Activated CD4-positive, alpha-beta memory T cell treated with anti-CD3 and anti-CD28 coated beads for 36 hours (primary cell): ENCODE measurements around the gene C16orf54. TPM values are rescaled to one million over a fixed set of nuclear protein-coding genes. Genes with fewer than 3 reads are reported as not detected.
"Not testable (repeated sequence)": the region's sequence is repeated elsewhere in the genome, so short reads cannot be mapped to it uniquely, and the experiment has no call there.

Experiments
- CTCF ChIA-PET: fragments of 350-600 bp; sonication (Branson Sonifier 250); formaldehyde crosslinking; loops from one replicate; lab custom pipeline; 2021; ENCODE audit warnings: antibody characterized with exemption, inconsistent platforms; lab: Charles Lee
- POLR2A ChIA-PET: fragments of 350-600 bp; sonication (Branson Sonifier 250); formaldehyde crosslinking; loops from one replicate; lab custom pipeline; 2021; ENCODE audit warnings: antibody characterized with exemption; lab: Charles Lee
- DNase-seq: peaks from one replicate; pipeline ENCODE4 v3.0.0-alpha.2; 2020
- H3K27ac Mint-ChIP-seq: one replicate; pipeline ENCODE4 v1.8.0; 2021; ENCODE audit warnings: mixed read lengths
- H3K27me3 Mint-ChIP-seq: one replicate; pipeline ENCODE4 v1.8.0; 2021; ENCODE audit warnings: mixed read lengths
- H3K36me3 Mint-ChIP-seq: one replicate; pipeline ENCODE4 v1.8.0; 2021; ENCODE audit warnings: mixed read lengths
- H3K4me1 Mint-ChIP-seq: one replicate; pipeline ENCODE4 v1.8.0; 2021; ENCODE audit warnings: low read depth, mixed read lengths
- H3K4me3 Mint-ChIP-seq: one replicate; pipeline ENCODE4 v1.8.0; 2021; ENCODE audit warnings: mild to moderate bottlenecking, mixed read lengths
- H3K9me3 Mint-ChIP-seq: one replicate; pipeline ENCODE4 v1.8.0; 2021; ENCODE audit warnings: mixed read lengths
- intact Hi-C: fragments of 100-400 bp; cut with micrococcal nuclease; formaldehyde crosslinking; loops from one replicate; pipeline ENCODE4 v1.15.1; 2023
- total RNA-seq, 2 experiments: library from RNA; stranded (reverse); gene quantifications; one replicate each; pipeline ENCODE4 v1.2.3, GENCODE V29; 2021

Gene C16orf54
- total RNA-seq, 2 experiments from 2014 or later: 25.2 to 26.2 TPM

DNA sequence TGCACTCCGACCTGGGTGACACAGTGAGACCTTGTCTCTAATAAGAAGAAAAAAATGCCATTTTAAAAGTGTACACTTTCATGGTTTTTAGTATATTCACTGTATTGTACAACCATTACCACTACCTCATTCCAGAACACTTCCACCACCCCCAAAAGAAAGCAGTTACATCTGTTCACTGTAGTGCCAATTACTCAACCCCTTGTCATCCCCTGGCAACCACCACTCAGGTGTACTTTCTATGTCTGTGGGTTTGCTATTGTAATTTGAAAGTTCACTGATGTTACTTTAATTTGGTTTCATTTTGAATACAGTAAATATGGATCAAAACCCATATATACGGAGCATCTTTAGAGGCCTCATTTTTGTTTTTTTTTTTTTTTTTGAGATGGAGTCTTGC lies 38.4 kb upstream of the C16orf54 start:
- DNase-seq: peak; percentile 70
- peak overlapping the region; percentile 13 for H3K4me3 Mint-ChIP-seq
- no peaks in the 10 kb centered on the region for H3K27me3 Mint-ChIP-seq
- ChIA-PET CTCF (interaction anchor here (0.8 to 3.4 kb wide), 19 partner anchors 9 to 93 kb away, joined by 3 to 35 read pairs (median 6); partner anchors contain the start of genes C16orf54 and PAGR1), POLR2A (interaction anchor here (3.0 kb wide), 1 partner anchor 24 kb away, joined by 7 read pairs; no protein-coding TSS in a partner anchor)
- H3K27ac Mint-ChIP-seq: peak overlapping the region; percentile 40
- H3K36me3 Mint-ChIP-seq: no peaks in the 10 kb centered on the region
- intact Hi-C loops: loop anchor here (1.0 to 5.0 kb wide), 3 partner anchors 37 to 82 kb away; partner anchors contain the start of gene C16orf54
- peaks cover 26% of the 10 kb centered on the region for H3K4me1 Mint-ChIP-seq
- H3K9me3 Mint-ChIP-seq: no peaks in the 10 kb centered on the region

DNA sequence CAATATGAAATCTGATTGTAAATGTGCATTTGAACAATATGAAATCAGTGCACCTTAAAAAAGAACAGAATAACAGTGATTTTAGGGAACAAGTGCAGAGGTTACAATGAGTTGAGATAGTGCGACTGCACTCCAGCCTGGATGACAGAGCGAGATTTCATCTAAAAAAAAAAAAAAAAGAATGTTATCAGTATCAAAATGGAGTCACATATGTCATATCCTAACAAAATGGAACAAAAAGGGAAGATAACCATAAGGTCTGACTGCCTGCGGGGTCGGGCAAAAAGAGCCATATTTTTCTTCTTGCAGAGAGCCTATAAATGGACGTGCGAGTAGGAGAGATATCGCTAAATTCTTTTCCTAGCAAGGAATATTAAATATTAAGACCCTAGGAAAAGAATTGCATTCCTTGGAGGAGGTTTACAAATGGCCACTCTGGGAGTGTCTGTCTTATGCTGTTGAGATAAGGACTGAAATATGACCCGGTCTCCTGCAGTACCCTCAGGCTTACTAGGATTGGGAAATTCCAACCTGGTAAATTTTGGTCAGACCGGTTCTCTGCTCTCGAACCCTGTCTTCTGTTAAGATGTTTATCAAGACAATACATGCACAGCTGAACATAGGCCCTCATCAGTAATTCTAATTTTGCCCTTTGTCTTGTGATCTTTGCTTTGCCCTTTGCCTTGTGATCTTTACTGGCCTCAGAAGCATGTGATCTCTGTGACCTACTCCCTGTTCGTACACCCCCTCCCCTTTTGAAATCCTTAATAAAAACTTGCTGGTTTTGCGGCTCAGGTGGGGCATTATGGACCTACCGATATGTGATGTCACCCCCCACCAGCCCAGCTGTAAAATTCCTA lies 37.5 kb upstream of the C16orf54 start:
- POLR2A ChIA-PET: interaction anchor here (3.0 kb wide), 1 partner anchor 25 kb away, joined by 7 read pairs; no protein-coding TSS in a partner anchor
- CTCF ChIA-PET: interaction anchor here (2.7 to 3.4 kb wide), 3 partner anchors 28 to 92 kb away, joined by 20 to 35 read pairs (median 25); no protein-coding TSS in a partner anchor
- not testable (repeated sequence) for DNase-seq, H3K4me3 Mint-ChIP-seq, H3K9me3 Mint-ChIP-seq, H3K36me3 Mint-ChIP-seq, H3K27me3 Mint-ChIP-seq, H3K27ac Mint-ChIP-seq
- H3K4me1 Mint-ChIP-seq: peaks cover 23% of the 10 kb centered on the region
- intact Hi-C loops: loop anchor here (5.0 kb wide), 1 partner anchor 36 kb away; the partner anchor contains the start of gene C16orf54

GRCh38 chr16:29779474-29779873 lies 33.7 kb upstream of the C16orf54 start:
- no peak overlapping the region for H3K27ac Mint-ChIP-seq
- intact Hi-C loops: no loop called here
- H3K9me3 Mint-ChIP-seq: no peaks in the 10 kb centered on the region
- peaks cover 9% of the 10 kb centered on the region for H3K4me1 Mint-ChIP-seq
- ChIA-PET POLR2A (interaction anchor here (1.5 kb wide), 1 partner anchor 11 kb away, joined by 4 read pairs; the partner anchor contains the start of gene KIF22), CTCF (interaction anchor here (0.6 kb wide), 1 partner anchor 28 kb away, joined by 3 read pairs; no protein-coding TSS in a partner anchor)
- no peak overlapping the region for H3K4me3 Mint-ChIP-seq
- H3K36me3 Mint-ChIP-seq: no peaks in the 10 kb centered on the region
- H3K27me3 Mint-ChIP-seq: no peaks in the 10 kb centered on the region
- no peak for DNase-seq

DNA sequence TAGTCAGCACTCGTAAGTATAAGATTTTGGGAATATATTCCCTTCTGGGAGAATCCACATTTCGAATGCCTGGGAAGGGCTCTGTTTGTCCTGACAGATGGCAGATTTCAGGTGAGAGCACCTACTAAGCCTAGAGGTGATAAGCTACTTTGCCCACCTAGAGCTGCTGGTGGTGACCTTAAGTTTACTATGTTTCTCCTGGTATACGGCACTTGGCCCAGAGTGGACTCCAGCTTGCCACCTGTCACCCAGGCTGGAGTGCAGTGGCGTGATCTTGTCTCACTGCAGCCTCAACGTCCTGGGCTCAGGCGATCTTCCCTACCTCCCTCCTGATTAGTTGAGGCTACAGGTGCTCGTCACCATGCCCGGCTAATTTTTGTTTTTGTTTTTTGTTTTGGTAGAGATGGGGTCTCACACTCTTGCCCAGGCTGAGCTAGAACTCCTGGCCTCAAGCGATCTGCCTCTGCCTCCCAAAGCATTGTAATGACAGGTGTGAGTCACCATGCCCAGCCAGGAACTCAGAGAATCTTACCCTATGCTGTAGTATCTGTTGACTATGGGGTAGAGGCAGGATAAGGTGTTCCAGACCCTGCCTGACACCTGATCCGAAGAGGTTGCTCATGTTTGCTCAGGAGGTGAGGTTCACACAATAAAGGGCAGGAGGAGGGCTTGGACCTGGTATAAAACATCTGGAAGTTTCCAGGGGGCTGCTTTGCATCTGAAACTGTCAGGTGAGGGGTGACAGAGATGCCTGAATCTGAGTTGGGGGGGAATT lies 32.0 kb upstream of the C16orf54 start, which contains the start of gene ZG16:
TSS of gene ZG16 (plus strand) at position 681 of the 775 bp plus-strand sequence. CDS start 1,011 bp downstream, outside the sequence.
- ChIA-PET POLR2A (no interaction called here), CTCF (interaction anchor here (1.5 kb wide), 1 partner anchor 8 kb away, joined by 6 read pairs; no protein-coding TSS in a partner anchor)
- no peaks in the 10 kb centered on the region for H3K36me3 Mint-ChIP-seq
- H3K9me3 Mint-ChIP-seq: no peaks in the 10 kb centered on the region
- intact Hi-C loops: no loop called here
- no peak within 1 kb of the TSS for H3K4me3 Mint-ChIP-seq
- no peaks in the 10 kb centered on the region for H3K4me1 Mint-ChIP-seq
- no peak within 1 kb of the TSS for H3K27ac Mint-ChIP-seq
- H3K27me3 Mint-ChIP-seq: no peaks in the 10 kb centered on the region
- no peak for DNase-seq

- no peak for DNase-seq
- no peaks in the 10 kb centered on the region for H3K9me3 Mint-ChIP-seq
- H3K4me1 Mint-ChIP-seq: peaks cover 2% of the 10 kb centered on the region
- no peaks in the 10 kb centered on the region for H3K27me3 Mint-ChIP-seq
- no peak overlapping the region for H3K4me3 Mint-ChIP-seq
- no peaks in the 10 kb centered on the region for H3K36me3 Mint-ChIP-seq
- no peak overlapping the region for H3K27ac Mint-ChIP-seq
- ChIA-PET CTCF (interaction anchor here (1.5 kb wide), 2 partner anchors 10 to 75 kb away, joined by 3 to 6 read pairs; no protein-coding TSS in a partner anchor), POLR2A (no interaction called here)
- intact Hi-C loops: no loop called here
Measured at GRCh38 chr16:29775742-29776408, 30.1 kb upstream of the C16orf54 start.

DNA sequence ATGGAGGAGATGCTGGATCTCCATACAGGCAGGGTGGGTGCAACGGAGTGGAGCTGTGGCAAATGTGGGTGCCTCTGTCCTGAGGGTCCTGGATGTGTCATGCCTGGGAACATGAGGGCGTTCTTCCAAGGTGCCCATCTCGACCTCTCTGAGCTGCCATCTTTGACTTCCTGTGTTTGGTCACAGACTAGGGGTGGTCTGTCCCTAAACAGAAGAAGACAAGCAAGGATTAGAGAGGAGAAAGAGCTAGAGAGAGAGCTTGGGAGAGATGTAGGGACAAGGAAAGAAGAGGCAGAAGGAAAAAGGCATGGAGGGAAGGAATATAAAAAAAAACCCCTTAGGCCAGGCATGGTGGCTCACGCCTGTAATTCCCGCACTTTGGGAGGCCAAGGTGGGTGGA lies 28.9 kb upstream of the C16orf54 start:
- Mint-ChIP-seq H3K4me1 (peaks cover 2% of the 10 kb centered on the region), H3K27me3 (no peaks in the 10 kb centered on the region), H3K36me3 (no peaks in the 10 kb centered on the region), H3K9me3 (no peaks in the 10 kb centered on the region), H3K4me3 (no peak overlapping the region), H3K27ac (no peak overlapping the region)
- CTCF ChIA-PET: interaction anchor here (1.2 to 1.5 kb wide), 2 partner anchors 11 to 74 kb away, joined by 3 to 4 read pairs; no protein-coding TSS in a partner anchor
- POLR2A ChIA-PET: interaction anchor here (0.6 kb wide), 1 partner anchor 341 kb away, joined by 3 read pairs; no protein-coding TSS in a partner anchor
- intact Hi-C loops: no loop called here
- no peak for DNase-seq

GRCh38 chr16:29772330-29772729 lies 26.5 kb upstream of the C16orf54 start:
- CTCF ChIA-PET: interaction anchor here (0.6 to 1.5 kb wide), 2 partner anchors 13 to 16 kb away, joined by 3 to 4 read pairs; no protein-coding TSS in a partner anchor
- intact Hi-C loops, H3K9me3 Mint-ChIP-seq, H3K4me3 Mint-ChIP-seq, H3K27me3 Mint-ChIP-seq, DNase-seq, H3K36me3 Mint-ChIP-seq, H3K4me1 Mint-ChIP-seq, H3K27ac Mint-ChIP-seq: not testable (repeated sequence)
- POLR2A ChIA-PET: interaction anchor here (0.6 kb wide), 1 partner anchor 57 kb away, joined by 4 read pairs; no protein-coding TSS in a partner anchor

DNA sequence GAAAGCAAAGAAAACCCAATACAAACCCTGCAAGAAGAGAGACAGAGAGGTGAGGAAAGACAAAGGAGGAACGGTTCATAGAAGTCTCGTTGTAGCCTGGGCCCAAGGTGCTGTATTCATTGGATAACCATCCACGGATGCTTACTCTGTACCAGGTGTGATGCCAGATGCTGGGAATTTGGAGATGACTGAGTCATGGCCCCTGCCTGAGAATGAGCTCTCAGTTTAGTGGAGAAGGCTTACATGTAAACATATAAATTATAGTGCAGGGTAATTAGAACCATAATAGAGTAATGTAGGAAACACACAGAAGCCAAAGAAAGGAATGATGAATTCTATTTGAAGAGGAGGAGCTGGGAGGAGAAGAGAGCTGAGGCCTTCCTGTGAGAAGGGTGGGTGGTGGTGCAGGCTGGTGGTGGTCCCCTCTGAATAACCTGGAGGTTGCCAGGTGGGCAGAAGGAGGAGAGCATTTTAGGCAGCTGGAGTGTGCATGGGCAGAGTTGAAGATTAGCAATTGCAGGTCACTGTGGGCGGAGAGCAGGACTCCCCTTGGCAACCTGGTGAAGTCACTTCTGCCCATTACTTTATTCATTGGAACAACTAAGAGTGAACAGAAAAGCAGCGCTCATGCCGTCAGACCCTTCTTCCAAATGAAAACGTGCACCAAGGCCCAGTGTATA lies 24.6 kb upstream of the C16orf54 start:
- POLR2A ChIA-PET: interaction anchor here (0.7 kb wide), 1 partner anchor 31 kb away, joined by 4 read pairs; no protein-coding TSS in a partner anchor
- H3K9me3 Mint-ChIP-seq: no peaks in the 10 kb centered on the region
- H3K27me3 Mint-ChIP-seq: no peaks in the 10 kb centered on the region
- no peak overlapping the region for H3K27ac Mint-ChIP-seq
- intact Hi-C loops: no loop called here
- peaks cover 2% of the 10 kb centered on the region for H3K4me1 Mint-ChIP-seq
- no peak for DNase-seq
- CTCF ChIA-PET: interaction anchor here (1.1 kb wide), 1 partner anchor 79 kb away, joined by 3 read pairs; no protein-coding TSS in a partner anchor
- no peaks in the 10 kb centered on the region for H3K36me3 Mint-ChIP-seq
- no peak overlapping the region for H3K4me3 Mint-ChIP-seq

DNA sequence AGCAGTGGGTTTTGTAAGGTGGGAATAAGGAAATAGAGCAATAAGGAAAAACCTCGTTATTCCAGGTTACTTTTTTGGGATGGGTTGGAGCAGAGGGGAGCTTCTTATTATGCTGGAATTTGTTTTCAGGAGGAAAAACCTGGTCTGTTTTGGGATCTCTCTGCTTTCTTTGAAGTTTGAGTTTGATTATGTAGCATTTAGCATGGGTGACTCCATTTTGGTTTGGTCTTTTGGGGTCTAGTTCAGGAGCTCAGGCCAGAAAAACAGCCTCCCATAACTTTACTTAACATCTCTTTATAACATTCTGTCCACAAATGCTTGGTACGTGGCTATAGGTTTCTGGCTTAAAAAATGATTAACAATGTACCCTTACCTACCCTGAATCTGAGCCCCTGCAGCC lies 23.7 kb upstream of the C16orf54 start:
- intact Hi-C loops: no loop called here
- no peak overlapping the region for H3K4me3 Mint-ChIP-seq
- peaks cover 2% of the 10 kb centered on the region for H3K4me1 Mint-ChIP-seq
- CTCF ChIA-PET: interaction anchor here (1.1 to 1.2 kb wide), 2 partner anchors 46 to 78 kb away, joined by 3 to 4 read pairs; partner anchors contain the start of gene PAGR1
- H3K9me3 Mint-ChIP-seq: no peaks in the 10 kb centered on the region
- H3K27ac Mint-ChIP-seq: no peak overlapping the region
- no peaks in the 10 kb centered on the region for H3K36me3 Mint-ChIP-seq
- no peak for DNase-seq
- no peaks in the 10 kb centered on the region for H3K27me3 Mint-ChIP-seq
- POLR2A ChIA-PET: interaction anchor here (0.7 kb wide), 2 partner anchors 13 to 31 kb away, joined by 4 read pairs; no protein-coding TSS in a partner anchor

DNA sequence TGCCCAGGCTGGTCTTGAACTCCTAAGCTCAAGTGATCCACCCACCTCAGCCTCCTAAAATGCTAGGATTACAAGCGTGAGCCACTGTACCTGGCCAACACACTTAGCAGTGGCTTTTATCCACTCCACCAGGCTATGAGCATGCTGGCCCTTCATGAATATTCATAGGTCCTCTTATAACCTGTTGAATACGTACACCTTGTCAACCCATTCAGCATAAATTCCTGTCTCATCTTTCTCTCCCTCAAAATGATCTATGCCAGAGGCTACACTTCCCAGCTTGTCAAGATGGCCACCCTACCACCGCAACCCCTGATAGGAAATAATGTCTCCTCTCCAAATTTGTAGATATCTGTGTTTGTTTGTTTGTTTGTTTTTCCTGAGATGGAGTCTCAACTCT lies 21.3 kb upstream of the C16orf54 start:
- H3K36me3 Mint-ChIP-seq: no peaks in the 10 kb centered on the region
- CTCF ChIA-PET: interaction anchor here (0.6 to 1.4 kb wide), 2 partner anchors 38 to 675 kb away, joined by 3 to 6 read pairs; no protein-coding TSS in a partner anchor
- DNase-seq: no peak
- no peaks in the 10 kb centered on the region for H3K4me1 Mint-ChIP-seq
- no peak overlapping the region for H3K27ac Mint-ChIP-seq
- no peak overlapping the region for H3K4me3 Mint-ChIP-seq
- no peaks in the 10 kb centered on the region for H3K27me3 Mint-ChIP-seq
- POLR2A ChIA-PET: no interaction called here
- intact Hi-C loops: no loop called here
- H3K9me3 Mint-ChIP-seq: no peaks in the 10 kb centered on the region
